ENCODE results near the gene ITM2B.

Gene ITM2B

DNA sequence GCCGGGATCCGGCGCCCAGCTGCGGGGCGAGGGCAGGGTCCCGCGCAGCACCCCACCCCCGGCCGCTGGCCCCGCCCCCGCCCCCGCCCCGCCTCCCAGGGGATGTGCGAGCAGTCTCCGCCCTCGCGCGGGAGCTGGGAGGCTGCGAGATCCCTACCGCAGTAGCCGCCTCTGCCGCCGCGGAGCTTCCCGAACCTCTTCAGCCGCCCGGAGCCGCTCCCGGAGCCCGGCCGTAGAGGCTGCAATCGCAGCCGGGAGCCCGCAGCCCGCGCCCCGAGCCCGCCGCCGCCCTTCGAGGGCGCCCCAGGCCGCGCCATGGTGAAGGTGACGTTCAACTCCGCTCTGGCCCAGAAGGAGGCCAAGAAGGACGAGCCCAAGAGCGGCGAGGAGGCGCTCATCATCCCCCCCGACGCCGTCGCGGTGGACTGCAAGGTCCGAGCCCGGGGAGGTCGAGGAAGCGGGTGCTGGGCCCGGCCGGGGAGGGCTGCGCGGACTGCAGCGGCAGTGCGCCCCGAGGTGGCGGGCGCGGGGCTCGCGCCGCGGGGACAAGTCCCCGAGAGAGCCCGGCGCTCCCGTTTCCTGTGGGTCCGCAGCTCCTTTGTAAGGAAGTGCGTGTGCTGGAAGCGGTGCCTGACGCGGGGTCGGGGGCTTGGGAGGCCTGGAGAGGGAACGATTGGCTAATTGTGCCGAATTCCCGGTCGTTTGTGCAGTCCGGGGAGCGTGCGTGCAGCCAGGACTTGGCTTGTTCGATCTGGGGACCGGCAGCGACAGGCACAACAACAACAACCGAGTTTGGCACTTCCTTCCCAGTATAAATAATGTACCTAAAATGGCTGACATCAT lies at the start of gene ITM2B:
Gene ITM2B (plus strand): TSS at position 161 of the 843 bp plus-strand sequence. CDS start 155 bp downstream, at position 316.
- no peak for DNase-seq (ENCODE audit: extremely low read depth, low read depth)

DNA sequence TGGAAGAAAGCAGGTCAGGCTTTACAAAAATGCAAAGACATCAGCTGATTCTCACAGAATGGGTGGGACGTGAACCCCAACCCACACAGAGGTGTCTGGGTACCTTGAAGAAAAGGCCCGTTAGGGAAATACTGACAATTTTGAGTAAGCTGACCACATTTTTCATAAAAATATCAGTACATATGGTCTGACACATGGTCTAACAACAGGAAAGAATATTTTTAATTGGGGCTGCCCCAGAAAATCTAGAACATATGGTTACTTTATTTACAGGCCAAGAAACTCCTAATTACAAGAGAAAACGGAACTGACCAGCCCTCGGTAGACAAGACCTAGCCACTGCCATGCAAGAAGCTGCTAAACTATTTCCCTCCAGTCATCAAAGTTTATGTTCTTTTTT lies 48.7 kb upstream of the ITM2B start:
- TF ChIP-seq, protein P1, sequence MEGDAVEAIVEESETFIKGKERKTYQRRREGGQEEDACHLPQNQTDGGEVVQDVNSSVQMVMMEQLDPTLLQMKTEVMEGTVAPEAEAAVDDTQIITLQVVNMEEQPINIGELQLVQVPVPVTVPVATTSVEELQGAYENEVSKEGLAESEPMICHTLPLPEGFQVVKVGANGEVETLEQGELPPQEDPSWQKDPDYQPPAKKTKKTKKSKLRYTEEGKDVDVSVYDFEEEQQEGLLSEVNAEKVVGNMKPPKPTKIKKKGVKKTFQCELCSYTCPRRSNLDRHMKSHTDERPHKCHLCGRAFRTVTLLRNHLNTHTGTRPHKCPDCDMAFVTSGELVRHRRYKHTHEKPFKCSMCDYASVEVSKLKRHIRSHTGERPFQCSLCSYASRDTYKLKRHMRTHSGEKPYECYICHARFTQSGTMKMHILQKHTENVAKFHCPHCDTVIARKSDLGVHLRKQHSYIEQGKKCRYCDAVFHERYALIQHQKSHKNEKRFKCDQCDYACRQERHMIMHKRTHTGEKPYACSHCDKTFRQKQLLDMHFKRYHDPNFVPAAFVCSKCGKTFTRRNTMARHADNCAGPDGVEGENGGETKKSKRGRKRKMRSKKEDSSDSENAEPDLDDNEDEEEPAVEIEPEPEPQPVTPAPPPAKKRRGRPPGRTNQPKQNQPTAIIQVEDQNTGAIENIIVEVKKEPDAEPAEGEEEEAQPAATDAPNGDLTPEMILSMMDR (IDR thresholded peaks at IDR 0.05; ENCODE audit: low read depth, low read length): no peak
- no peak for DNase-seq (ENCODE audit: extremely low read depth, low read depth)

More for the DNA sequence above, at the start of gene ITM2B:
- TF ChIP-seq, protein P1 (IDR thresholded peaks at IDR 0.05; ENCODE audit: low read depth, low read length): peak; percentile 9

DNA sequence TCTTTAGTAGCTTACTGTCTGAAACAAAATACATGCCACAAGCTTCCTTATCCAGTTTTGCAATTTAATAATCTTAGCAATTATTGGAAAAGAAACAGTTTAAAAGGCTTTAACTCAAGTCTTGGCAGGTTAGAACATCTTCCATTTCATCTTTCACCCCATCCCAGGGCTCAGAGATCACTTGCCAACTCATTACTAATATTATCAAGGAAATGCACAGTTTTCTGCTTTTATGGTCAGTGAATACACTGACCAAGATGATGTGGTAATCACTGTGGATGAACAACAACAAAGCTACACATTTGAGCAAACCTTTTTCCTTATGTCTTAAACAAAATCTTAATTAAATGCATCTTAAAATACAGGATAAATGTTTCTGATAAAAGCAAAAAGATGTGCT lies 48.0 kb upstream of the ITM2B start:
- no peak for DNase-seq (ENCODE audit: extremely low read depth, low read depth)

DNA sequence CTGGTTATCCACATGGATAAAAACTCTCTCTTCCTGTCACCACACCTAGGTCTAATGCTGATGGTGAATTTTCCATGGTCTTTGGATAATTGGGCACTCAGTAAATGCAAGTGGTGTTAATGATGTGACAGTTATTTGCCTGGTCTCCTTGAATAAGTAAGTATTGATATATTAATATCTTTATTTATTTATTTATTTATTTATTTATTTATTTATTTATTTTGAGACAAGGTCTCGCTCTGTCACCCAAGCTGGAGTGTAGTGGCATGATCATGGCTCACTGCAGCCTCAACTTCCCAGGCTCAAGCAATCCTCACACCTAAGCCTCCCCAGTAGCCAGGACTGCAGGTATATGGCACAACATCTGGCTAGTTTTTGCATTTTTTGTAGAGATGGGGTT lies 46.3 kb upstream of the ITM2B start:
- TF ChIP-seq, protein P1 (IDR thresholded peaks at IDR 0.05; ENCODE audit: low read depth, low read length): no peak
- no peak for DNase-seq (ENCODE audit: extremely low read depth, low read depth)

More for the DNA sequence above, 48.0 kb upstream of the ITM2B start:
- TF ChIP-seq, protein P1 (IDR thresholded peaks at IDR 0.05; ENCODE audit: low read depth, low read length): no peak

DNA sequence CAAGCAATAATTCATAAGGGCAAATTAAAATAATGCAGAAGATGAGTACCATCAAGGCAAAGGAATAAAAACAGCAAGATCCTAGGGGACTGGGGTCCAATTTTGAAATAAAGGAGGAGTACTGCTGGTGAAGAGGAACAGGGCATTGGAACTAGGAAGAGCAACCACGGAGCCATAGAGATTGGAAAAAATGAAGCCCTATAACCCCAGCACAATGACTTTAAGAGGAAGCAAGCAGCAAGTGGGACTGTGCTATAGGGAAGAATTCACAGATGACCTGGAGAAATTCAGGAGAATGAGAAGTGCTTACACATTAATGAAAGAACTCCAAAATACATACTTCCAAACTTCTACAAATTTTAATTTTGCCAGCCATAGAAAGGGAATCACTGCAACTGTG lies 44.9 kb upstream of the ITM2B start:
- no peak for DNase-seq (ENCODE audit: extremely low read depth, low read depth)
- TF ChIP-seq, protein P1 (IDR thresholded peaks at IDR 0.05; ENCODE audit: low read depth, low read length): no peak

DNA sequence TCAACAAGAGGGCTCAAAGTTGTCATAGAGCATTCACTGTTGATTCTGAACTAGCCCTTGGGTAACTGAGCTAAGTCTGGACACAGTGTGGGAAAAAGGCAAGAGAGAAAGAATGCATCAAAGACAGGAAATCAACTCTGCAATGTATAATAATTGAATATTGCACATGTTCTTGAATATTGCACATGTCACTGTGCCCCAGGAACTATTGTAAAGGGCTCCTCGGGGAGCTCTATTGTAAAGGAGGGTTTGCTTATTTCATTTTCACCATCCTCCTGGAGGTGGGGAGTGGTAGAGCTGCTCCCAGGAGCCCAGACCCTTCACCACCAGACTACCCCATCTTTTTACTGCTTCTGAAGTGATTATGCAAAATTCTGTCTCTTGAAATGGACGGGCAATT lies 44.4 kb upstream of the ITM2B start:
- DNase-seq (ENCODE audit: extremely low read depth, low read depth): no peak
- TF ChIP-seq, protein P1 (IDR thresholded peaks at IDR 0.05; ENCODE audit: low read depth, low read length): no peak

DNA sequence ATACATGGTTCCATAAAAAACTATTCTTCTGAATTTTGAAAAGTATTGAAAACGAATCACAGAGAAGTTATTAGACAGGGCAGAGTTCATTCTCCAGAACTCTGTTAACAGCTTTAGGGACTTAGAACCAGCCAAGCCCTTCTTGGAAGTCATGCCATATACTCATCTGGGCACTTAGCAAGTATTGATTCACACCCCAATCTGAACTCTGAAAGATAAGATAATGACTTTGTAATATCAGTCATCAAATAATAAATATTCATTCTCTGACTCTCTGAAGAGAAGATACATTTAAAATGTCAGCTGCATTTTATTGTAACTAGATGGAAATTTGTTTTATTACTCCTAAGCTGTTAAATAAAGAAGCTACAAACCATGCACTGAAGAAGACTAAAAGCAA lies 43.8 kb upstream of the ITM2B start:
- TF ChIP-seq, protein P1 (IDR thresholded peaks at IDR 0.05; ENCODE audit: low read depth, low read length): no peak
- DNase-seq (ENCODE audit: extremely low read depth, low read depth): no peak
